ENCODE results near the gene SETD1B.
"Not testable (repeated sequence)": the region's sequence is repeated elsewhere in the genome, so short reads cannot be mapped to it uniquely, and the experiment has no call there.

SETD1B gene

DNA sequence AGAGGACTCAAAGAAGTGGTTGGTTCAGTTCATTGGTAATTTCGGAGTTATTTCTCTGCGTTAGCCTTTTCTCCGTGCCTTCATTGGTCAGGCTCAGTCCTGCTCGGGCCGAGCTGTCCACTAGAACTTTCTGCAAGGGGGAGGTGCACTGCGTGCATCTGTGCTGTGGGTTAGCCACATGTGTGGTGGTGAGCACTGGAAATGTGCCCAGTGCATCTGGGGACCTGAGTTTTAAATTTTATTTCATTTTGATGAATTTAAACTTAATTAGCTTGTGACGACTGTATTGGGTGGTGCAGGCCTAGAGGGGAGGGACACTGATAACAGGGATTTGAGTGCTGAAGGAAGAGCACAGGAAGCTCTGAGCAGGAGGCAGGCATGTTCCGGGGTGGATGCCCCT is 24.5 kb downstream of the SETD1B start:
- DNase-seq = no peak

DNA sequence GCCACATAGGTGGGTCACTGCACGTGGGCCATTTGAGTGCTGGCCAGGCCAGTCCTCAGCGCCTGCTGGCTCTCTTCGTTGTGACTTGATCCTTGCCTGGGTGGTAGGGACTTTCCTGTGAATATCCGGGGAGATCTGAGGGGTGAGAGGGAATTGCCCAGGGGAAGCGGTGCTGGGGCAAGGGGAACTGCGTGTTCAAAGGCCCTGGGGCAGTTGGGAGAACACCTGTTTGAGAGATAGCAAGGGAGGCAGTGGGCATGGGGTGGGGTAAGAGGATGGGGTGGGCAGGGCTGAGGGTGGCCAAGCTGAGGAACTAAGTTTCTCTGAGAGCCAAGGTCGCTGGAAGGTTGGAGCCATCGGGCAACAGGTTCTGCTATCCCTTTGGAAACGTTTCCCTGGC is 25.0 kb downstream of the SETD1B start:
- no peak for DNase-seq

DNA sequence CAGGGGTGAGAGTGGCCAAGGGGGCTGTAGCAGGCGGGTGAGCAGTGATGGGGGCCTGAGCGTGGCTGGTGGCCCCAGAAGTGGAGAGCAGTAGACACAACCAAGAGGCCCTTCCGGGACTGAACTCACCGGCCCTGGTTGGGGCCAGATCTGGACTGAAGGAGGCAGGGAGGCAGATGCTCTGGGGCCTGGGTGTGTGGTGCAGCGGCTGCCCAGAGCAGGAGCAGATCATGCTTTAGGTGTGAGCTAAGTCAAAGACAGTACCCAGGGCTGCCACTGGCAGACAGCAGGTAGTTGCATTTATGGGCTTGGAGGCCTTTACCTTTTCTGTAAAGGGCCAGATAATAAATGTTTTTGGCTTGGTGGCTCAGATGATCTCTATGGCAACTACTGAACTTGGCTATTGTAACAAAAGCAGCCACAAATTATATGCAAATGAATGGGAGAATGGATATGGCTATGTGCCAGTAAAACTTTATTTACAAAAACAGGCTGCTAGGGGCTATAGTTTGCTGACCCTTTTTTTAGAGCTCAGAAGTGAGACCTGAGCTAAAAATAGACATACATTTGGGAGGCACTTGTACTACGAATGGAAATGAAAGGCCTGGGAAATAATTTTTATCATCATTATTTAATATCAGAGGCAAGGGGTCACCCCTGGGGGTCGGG is 25.6 kb downstream of the SETD1B start:
- no peak for DNase-seq

DNA sequence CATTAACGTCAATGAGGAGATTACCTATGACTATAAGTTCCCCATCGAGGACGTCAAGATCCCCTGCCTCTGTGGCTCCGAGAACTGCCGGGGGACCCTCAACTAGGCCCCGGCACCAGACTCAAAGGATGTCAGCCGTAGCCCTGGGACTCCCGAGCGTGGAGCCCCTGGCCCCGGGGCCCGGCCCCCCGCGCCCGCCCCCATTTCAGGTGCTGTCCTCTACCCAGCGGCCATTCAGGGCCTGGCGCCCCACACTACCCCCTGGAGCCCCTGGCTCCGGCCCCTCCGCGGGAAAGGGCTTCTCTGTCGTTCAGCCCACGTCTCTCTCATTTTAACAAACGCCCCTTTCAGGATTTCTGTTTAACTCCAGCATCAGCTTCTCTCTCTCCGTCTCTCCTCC is 26.3 kb downstream of the SETD1B start:
- DNase-seq = no peak

DNA sequence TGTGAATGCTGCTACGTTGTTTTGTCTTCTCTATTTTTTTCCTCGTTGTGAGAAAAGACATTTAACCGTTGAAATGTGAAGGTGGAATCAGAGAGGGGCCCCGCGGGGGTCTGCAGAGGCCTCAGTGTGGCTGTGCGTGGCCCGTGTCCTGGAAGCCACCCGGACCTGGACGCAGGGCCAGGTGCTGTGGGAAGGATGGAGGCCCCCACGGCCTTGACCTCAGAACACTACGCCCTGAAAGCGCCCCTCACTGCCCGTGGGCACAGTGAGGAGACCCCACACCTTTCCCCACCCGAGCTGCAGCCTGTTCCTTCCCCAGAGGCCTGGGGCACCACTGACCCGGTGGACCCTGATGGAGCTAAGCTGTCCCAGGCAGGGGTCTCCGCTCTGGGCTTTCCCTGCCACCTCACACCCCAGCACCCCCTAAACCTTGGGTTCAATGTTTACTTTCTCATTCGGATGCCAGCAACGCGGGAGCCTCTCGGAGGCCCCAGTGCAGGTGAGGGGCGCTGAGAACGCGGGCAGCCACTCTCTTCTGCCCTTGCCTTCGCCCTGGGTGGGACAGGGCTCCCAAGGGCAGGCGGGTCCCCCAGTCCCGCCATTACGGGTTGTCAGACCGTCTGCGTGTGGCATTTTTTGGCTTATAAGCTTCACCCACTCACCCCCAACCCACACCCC is 26.9 kb downstream of the SETD1B start:
- no peak for DNase-seq

DNA sequence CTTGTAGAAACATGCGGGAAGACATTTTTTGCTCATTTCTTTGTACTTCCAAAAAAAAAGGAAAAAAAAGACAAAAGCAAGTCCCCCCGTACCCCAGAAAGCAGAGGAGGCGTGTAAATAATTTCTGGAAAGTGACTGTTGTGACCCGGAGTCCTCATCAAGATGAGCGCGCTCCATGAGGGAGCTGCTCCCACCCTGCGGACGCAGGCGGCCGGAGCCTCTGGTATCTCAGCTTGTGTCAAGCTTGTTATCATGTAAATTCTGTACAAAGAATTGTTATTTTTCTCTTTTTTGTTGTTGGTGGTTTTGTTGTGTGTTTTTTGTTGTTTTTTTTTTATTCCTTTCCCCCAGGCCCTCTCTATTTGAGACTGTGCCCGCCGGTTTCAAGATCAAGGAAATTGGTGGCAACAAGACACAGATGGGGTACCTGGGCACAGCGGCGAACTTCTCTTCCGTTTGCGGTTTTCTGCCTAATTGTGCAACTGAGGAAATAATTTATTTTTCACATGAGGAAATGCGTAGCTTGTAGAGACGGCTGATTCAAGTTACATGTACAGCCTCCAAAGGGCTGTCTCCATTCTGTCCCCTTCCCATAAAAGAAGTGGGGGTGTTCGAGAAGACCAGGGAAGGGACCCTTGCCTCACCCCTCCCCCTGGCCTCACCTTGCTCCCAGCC is 27.9 kb downstream of the SETD1B start:
- no peak for DNase-seq

DNA sequence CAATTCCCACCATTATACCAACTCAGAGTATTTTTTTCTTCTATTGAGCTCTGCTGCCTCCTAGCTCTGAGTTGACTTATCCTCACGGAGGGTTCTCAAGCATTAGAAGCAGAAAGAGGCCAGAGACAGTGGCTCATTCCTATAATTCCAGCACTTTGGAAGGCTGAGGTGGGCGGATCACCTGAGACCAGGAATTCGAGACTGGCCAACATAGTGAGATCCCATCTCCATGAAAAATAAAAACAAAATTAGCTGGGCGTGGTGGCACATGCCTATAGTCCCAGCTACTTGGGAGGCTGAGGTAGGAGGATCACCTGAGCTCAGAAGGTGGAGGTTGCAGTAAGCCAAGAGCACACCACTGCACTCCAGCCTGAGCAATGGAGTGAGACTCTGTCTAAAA is 33.9 kb downstream of the SETD1B start:
- DNase-seq = no peak

DNA sequence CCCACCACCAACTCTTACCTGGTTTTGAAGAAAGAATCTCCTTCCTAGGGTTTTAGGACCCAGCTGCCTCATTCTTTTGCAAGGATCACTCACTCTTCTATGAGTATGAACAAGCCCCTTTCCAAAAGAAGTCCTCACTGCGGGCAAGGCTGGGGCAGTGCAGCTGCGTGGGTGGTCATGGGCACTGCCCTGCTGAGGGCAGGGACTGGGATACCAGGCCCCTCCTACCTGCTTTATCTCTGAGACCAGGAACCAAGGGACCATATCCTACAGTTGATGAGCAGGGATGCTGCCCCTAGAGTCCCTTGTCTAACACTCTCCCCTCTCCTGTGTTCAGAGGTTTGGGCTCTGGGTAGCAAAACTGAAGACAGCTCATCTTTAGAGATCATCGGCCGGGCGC is 34.3 kb downstream of the SETD1B start:
- no peak for DNase-seq

DNA sequence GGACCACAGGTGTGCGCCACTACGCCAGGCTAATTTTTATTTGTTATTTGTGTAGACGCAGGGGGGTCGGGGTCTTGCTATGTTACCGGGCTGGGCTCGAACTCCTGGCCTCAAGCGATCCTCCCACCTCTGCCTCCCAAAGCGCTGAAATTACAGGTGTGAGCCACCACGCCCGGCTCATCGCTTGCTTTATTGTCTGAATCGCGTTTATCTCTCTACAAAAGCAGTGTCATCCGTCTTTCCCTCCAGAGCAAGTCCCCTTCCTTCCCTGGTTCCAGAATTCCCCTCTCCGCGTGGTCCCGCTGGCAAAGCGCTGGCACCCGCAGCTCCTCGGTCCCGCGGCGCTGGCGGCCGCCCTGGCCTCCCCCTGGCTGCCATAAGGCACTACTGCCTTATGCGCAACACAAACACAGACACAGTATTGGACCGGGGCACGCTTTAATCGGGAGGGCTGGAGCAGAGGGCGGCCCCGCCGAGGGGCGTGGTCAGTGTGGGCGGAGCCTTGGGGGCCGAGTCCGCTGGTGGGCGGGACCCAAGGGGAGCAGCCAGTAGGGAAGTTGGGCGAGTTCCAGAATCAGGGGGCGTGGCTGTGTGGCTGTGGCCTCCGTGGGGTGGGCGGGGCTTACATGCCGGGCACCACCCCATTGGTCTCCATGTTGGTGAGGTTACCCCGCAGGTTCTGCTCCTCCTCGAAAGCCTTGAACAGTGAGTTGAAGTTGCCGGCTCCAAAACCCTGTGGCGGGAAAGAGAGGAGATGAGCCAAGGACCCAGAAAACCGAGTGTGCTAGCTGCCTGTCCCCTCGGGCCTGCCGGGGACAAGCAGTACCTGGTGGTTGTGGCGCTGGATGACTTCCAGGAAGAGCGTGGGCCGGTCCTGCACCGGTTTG is 35.5 kb downstream of the SETD1B start:
- peak; percentile 90 for DNase-seq

DNA sequence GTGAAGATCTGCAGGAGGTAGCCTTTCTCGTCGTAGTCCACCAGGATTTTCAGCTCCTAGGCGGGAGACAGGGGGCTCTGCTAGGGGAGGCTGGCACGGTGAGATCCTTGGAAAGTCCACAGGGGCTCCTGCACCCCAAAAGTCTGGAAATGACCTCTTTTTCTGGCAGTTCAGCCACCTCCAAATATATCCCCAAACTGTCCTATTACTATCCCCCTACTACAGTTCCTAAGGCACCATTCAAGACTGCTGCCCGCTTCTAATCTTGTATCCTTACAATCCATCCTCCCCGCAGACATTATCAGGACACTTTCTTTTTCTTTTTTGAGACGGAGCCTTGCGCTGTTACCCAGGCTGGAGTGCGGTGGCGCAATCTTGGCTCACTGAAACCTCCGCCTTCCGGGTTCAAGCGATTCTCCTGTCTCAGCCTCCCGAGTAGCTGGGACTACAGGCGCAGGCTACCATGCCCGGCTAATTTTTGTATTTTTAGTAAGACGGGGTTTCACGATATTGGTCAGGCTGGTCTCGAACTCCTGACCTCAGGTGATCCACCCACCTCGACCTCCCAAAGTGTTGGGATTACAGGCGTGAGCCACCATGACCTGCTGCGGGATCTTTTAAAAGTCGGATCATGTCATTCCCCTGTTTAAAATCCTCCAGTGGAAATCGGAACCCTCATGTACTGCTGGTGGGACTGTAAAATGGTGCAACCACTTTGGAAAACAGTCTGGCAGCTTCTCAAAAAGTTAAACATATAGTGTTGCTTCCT is 36.4 kb downstream of the SETD1B start:
- no peak for DNase-seq

DNA sequence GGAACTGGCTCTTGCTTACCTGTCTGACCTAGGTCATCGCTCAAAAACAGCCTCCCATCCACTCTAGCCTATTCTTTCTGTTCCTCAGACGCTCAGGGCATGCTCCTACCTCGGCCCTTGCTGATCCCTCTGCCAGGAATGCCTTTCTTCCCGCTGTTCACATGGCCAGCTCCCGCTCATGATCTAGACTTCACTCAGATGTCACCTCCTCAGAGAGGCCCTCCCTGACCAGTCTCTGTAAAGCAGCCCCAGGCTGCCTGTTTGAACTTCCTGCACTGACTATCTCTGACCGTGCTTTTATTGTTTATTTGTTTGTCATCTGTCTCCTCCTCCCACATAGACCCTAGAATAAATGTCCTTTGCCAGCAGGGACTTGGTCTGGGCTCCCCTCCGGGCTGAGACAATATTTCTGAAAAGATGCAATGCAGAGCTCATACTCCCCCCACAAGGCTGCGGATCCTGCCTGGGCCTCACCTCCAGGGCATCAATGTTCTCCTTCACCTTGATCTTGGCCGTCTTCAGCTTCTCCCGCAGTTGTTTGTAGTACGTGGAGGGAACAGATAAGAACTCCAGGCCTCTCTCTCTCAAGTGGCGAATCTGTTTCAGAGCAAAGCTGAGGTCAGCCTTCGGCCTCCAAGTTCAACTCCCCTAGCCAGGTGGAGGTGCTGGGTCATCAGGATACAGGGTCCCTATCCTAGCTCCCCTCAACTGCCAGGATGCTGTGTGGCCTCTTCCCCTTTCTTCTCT is 39.6 kb downstream of the SETD1B start:
- no peak for DNase-seq

DNA sequence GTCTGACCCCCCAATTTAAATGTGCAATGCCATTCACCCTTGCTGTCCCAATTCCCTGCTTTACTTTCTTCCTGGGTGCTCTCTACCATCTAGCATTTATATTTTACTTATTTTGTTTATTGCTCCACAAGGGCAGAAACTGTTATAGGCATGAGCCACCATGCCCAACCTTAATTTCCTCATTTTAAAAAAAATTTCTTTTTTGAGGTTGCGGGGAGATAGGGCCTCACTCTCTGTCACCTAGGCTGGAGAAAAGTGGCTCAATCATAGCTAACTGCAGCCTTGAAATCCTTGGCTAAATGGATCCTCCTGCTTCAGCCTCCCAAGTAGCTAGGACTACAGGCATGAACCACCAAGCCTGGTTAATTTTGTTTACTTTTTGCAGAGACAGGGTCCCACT is 41.9 kb downstream of the SETD1B start:
- no peak for DNase-seq

DNA sequence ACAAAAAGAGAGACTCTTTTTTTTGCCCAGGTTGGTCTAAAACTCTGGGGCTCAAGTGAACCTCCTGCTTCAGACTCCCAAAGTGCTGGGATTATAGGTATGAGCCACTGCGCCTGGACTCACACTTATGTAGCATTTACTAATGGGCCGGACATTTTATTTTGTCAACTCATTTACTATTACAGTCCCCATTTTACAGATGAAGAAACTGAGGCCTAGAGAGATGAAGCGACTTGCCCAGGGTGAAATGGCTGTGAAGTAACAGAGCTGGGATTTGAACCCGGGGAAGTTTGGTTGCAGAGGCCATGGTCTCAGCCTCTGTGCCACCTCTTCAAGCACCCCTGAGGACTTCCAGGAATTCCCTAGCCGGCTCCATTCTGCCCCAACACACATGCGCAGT is 45.4 kb downstream of the SETD1B start:
- no peak for DNase-seq

DNA sequence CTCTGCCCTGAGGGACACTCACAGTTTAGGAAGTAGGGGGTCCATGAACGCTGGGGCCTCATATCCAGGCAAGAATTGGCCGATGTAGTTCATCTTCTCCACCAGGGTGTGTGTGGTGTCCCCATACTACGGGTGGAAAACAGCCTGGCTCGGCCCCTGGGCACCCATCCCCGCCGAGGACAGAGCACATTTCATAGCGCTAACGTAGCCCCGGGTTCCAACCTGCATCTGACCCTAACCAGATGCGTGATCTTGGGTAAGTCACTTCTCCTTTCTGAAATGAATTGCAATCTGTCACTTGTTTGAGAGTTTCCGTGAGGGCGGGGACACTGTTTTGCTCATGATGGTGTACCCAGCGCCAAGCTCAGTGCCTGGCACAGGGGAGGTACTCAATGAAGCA is 45.9 kb downstream of the SETD1B start:
- DNase-seq = no peak

DNA sequence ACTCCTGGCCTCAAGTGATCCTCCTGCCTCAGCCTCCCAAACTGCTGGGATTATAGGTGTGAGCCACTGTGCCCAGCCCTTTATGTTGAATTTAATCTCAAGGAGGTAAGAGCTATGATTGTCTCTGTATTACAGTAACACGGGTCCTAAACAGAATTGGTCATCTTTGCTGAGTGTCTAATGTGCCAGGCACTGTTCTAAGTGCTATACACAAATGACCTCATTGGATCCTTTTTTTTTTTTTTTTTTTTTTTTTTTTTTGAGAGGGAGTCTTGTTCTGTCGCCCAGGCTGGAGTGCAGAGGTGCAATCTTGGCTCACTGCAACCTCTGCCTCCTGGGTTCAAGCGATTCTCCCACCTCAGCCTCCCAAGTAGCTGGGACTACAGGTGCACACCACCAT is 48.6 kb downstream of the SETD1B start:
- DNase-seq = not testable (repeated sequence)

DNA sequence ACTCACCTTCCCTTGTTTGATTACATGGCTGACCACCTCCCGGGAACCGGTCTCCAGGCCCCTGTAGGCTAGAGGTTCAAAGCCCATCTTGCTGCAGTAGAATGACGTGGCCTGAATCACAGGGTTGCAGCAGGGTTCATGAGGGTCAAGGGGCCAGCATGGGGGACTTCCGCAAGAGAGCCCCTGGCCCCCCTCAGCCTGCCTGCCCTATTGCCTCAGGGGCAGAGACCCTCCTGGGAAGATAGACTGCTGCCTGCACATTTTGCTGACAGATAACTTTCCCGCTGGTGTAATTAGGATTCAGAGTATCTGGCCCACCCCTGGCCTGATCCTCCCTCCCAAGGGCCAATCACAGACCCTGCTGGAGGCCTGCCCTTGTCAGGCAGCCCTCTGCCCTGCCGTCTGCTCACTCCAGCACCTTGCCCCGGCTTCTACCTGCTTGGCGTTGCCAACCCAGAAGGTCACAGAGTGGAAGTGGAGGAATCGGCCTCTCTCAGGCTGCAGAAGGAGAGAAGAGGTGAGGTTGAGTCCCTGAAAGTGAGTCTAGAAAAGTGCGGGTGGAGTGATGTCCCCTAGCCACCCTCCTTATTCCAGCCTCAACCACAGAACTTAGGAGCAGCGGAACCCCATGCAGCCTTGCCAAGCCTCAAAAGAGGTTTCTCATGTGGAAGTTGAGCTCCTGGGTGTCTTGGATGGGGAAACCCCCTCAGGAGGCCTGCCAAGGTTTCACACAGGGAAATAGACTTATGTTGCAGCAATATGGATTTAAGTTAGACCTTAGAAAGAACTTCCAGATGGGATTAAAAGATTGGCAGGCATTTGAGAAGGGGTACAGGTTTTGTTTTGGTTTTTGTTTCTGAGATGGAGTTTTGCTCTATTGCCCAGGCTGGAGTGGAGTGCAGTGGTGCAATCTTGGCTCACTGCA is 53.8 kb downstream of the SETD1B start:
- DNase-seq = no peak

DNA sequence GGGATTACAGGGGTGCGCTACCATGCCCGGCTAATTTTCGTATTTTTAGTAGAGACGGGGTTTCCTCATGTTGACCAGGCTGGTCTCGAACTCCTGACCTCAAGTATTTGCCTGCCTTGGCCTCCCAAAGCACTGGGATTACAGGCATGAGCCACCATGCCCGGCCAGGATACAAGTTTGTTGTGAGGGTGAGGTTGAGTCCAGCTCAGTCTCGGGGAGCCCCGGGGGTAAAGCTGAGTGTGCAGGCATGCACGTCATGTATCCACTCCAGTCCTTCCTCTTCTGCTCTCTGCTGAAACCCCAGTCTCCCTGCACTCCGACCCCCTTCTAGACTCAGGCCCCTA is 54.5 kb downstream of the SETD1B start:
- DNase-seq = no peak

DNA sequence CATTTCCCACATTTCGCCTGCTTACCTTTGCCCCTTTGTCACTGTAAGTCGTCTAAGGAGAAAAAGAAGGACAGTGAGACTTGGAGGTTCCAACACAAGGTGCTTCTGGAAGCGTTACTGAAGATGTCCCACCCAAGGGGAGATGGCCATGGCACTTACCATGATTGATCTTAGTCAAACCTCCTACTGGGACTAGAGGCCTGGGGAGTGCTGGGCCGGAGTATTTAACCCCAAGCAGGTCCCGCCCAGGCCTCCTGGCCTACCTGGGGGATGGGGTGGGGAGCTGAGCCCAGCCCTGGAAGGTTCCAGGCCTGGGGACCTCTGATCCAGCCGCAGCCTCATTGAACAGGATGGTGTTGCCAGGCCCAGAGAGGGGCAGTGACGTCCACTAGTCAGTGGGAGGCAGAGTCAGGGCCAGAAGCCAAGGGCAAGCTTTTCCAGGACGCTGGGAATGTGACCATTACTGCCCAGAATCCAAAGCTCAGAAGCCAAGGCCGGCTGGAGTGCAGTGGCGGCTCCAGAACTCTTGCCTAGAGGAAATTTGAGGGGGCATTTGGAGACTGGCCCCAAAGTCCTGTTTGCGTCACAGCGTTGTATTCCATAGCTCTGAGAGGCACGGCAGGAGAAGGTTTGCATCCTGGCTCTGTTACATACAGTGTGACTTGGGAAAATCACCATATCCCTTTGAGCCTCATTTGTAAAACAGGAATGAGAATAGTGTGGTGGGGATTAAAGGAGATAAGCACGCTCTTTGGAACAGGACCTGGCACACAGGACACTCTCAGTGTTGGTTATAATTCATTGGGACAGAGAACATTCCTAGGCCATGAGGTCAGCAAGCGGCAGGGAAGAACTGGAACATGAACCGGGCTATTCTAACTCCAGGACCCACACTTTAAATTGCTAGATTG is 55.1 kb downstream of the SETD1B start, which contains the start of gene HPD:
Gene HPD, minus strand, starts transcription at position 198 of the 911 bp plus-strand sequence. Its CDS starts 36 bp downstream, at position 162.
- DNase-seq = no peak

DNA sequence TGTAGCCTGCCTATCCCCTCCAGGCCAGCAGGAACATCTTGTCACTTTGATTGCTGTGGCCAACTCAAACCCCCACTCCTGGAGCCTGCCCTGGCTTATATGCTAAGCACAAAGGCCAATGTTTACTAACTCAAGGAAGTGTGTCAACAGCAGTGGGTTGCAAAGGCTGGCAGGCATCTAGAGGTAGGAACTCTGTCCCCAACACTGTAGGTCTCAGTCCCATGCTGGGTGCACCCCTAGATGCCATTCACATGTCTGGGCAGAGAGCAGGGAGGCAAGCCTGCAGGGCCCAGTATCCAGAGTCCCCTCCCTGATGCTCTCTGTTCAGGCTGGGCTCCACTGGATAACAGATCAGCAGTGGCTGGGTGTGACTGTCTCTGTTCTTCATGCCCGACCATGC is 56.4 kb downstream of the SETD1B start:
- DNase-seq = no peak

DNA sequence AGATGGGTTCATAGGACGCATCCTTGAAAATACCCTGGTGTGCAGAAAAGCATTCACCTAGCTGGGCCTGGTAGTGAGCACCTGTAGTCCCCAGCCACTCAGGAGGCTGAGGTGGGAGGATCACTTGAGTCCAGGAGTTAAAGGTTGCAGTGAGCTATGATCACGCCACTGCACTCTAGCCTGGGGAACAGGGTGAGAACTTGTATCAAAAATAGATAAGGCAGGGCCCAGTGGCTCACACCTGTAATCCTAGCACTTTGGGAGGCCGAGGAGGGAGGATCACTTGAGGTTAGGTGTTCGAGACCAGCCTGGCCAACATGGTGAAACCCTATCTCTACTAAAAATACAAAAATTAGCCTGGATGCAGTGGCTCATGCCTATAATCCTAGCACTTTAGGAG is 56.9 kb downstream of the SETD1B start:
- DNase-seq = not testable (repeated sequence)
